Liver (tissue), 3 donors: Measurements from ENCODE around the gene TPBG.

Source experiments
- GABPA ChIP-seq, 2 donors: IDR thresholded peaks in 1 of 2; conservative IDR thresholded peaks in 1 of 2; 2 replicates each; pipeline ENCODE4 v1.6.1; 2016; ENCODE audit warnings: antibody characterized with exemption in 2 of 2, mild to moderate bottlenecking in 1 of 2, moderate library complexity in 1 of 2
- JUND ChIP-seq, 2 donors: IDR thresholded peaks; 2 replicates each; pipeline ENCODE4 v1.6.1; 2016; ENCODE audit warnings: antibody characterized with exemption in 2 of 2
- SP1 ChIP-seq: IDR thresholded peaks from 2 replicates; pipeline ENCODE4 v1.6.1; 2018; ENCODE audit warnings: antibody characterized with exemption, mild to moderate bottlenecking
- TF ChIP-seq, protein P1 (sequence below): fragments of 150-350 bp; IDR thresholded peaks from 2 replicates; pipeline ENCODE4 v1.5.1; 2017; ENCODE audit warnings: improper control_type of control experiment, low read depth, low read length; ENCODE audit not compliant: missing input control
- TF ChIP-seq, protein P2 (sequence below): IDR thresholded peaks from 2 replicates; pipeline ENCODE4 v1.6.1; 2016; ENCODE audit warnings: antibody characterized with exemption
- TF ChIP-seq, protein P3 (sequence below): IDR thresholded peaks from 2 replicates; pipeline ENCODE4 v1.6.1; 2016; ENCODE audit warnings: antibody characterized with exemption
- donor health status: healthy.
- donor health status: healthy.

DNA sequence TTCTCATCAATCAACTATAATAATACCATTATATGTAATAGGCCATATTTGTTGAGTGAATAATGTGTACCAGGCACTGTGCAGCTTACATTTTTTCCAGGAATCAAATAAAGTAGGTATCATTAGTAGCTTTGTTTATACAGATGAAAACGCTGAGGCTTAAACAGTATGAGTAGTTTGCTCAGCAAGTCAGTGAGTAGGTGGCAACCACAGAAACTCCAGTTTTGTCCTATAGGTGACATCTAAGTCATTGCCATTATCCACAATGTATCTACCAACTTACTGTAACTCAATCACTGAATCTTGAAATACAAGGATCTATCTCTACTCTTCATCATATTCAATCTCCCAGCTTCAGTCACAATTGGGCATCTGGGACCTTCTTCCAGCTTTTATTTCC, 29.8 kb upstream of the TPBG start:
- no peak for TF ChIP-seq SP1
- TF ChIP-seq, protein P1, sequence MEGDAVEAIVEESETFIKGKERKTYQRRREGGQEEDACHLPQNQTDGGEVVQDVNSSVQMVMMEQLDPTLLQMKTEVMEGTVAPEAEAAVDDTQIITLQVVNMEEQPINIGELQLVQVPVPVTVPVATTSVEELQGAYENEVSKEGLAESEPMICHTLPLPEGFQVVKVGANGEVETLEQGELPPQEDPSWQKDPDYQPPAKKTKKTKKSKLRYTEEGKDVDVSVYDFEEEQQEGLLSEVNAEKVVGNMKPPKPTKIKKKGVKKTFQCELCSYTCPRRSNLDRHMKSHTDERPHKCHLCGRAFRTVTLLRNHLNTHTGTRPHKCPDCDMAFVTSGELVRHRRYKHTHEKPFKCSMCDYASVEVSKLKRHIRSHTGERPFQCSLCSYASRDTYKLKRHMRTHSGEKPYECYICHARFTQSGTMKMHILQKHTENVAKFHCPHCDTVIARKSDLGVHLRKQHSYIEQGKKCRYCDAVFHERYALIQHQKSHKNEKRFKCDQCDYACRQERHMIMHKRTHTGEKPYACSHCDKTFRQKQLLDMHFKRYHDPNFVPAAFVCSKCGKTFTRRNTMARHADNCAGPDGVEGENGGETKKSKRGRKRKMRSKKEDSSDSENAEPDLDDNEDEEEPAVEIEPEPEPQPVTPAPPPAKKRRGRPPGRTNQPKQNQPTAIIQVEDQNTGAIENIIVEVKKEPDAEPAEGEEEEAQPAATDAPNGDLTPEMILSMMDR: no peak
- TF ChIP-seq, protein P2, sequence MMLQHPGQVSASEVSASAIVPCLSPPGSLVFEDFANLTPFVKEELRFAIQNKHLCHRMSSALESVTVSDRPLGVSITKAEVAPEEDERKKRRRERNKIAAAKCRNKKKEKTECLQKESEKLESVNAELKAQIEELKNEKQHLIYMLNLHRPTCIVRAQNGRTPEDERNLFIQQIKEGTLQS: no peak
- TF ChIP-seq, protein P3, sequence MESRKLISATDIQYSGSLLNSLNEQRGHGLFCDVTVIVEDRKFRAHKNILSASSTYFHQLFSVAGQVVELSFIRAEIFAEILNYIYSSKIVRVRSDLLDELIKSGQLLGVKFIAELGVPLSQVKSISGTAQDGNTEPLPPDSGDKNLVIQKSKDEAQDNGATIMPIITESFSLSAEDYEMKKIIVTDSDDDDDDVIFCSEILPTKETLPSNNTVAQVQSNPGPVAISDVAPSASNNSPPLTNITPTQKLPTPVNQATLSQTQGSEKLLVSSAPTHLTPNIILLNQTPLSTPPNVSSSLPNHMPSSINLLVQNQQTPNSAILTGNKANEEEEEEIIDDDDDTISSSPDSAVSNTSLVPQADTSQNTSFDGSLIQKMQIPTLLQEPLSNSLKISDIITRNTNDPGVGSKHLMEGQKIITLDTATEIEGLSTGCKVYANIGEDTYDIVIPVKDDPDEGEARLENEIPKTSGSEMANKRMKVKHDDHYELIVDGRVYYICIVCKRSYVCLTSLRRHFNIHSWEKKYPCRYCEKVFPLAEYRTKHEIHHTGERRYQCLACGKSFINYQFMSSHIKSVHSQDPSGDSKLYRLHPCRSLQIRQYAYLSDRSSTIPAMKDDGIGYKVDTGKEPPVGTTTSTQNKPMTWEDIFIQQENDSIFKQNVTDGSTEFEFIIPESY: no peak
- no peak for TF ChIP-seq JUND (IDR thresholded peaks at IDR 0.05)
- no peak for TF ChIP-seq GABPA (IDR thresholded peaks at IDR 0.05 in 1 of 2, conservative IDR thresholded peaks at IDR 0.05 in 1 of 2)
